Caco-2 (cell line): Measurements from ENCODE around the gene PSMA3. TPM values are rescaled to one million over a fixed set of nuclear protein-coding genes. Genes with fewer than 3 reads are reported as not detected.

Experiments used
- BruUV-seq: library from RNA; stranded (reverse); fragments of 400-500 nt; replicated peaks from 2 replicates; lab custom pipeline; 2021; lab: Mats Ljungman, UMichigan
- CTCF ChIA-PET: fragments of 300-600 bp; sonication (Branson Sonifier 250); formaldehyde crosslinking; loops from one replicate; lab custom pipeline; 2022; ENCODE audit warnings: antibody characterized with exemption; lab: Charles Lee
- POLR2A ChIA-PET: fragments of 300-600 bp; sonication (Branson Sonifier 250); formaldehyde crosslinking; loops from one replicate; lab custom pipeline; 2022; ENCODE audit warnings: antibody characterized with exemption; lab: Charles Lee
- DNase-seq, 2 experiments: peaks; one replicate each; pipeline versions ENCODE4 v3.0.0 to v3.0.0-alpha.2; 2020 to 2022
- H3K27me3 ChIP-seq: replicated peaks from 2 replicates; pipeline ENCODE4 v1.6.0; 2011; ENCODE audit warnings: low read length; ENCODE audit not compliant: control insufficient read depth, insufficient read depth
- H3K36me3 ChIP-seq: 2 replicates; pipeline ENCODE4 v1.5.1; 2011; ENCODE audit warnings: low read length; ENCODE audit not compliant: control insufficient read depth, insufficient read depth
- H3K4me1 ChIP-seq: fragments of 250-450 bp; sonication (Bioruptor Pico); 2 replicates; pipeline ENCODE4 v1.5.1; 2020; ENCODE audit warnings: mild to moderate bottlenecking
- H3K4me3 ChIP-seq: 2 replicates; pipeline ENCODE4 v1.5.1; 2011; ENCODE audit warnings: low read depth, mild to moderate bottlenecking, control low read depth, low read length
- H3K9me3 ChIP-seq: fragments of 250-450 bp; sonication (Bioruptor Pico); 2 replicates; pipeline ENCODE4 v1.5.1; 2020; ENCODE audit warnings: mild to moderate bottlenecking, moderate library complexity
- H3K27ac Mint-ChIP-seq: one replicate; pipeline ENCODE4 v1.8.0; 2022; ENCODE audit warnings: mixed read lengths; ENCODE audit not compliant: unreplicated experiment
- H3K27me3 Mint-ChIP-seq: one replicate; pipeline ENCODE4 v1.8.0; 2022; ENCODE audit warnings: mixed read lengths; ENCODE audit not compliant: insufficient read depth, unreplicated experiment
- H3K36me3 Mint-ChIP-seq: one replicate; pipeline ENCODE4 v1.8.0; 2022; ENCODE audit warnings: mild to moderate bottlenecking, mixed read lengths; ENCODE audit not compliant: insufficient read depth, unreplicated experiment
- H3K4me1 Mint-ChIP-seq: one replicate; pipeline ENCODE4 v1.8.0; 2022; ENCODE audit warnings: low read depth, mixed read lengths; ENCODE audit not compliant: unreplicated experiment
- H3K4me3 Mint-ChIP-seq: one replicate; pipeline ENCODE4 v1.8.0; 2022; ENCODE audit warnings: mild to moderate bottlenecking, moderate library complexity, mixed read lengths; ENCODE audit not compliant: unreplicated experiment
- H3K9me3 Mint-ChIP-seq: one replicate; pipeline ENCODE4 v1.8.0; 2022; ENCODE audit warnings: mixed read lengths; ENCODE audit not compliant: unreplicated experiment
- CTCF ChIP-seq, 2 experiments: fragments of 200-600 bp in 1 of 2; IDR thresholded peaks; 1 replicate in 1 of 2; 2 replicates in 1 of 2; pipeline versions ENCODE4 v1.5.1 to v1.8.0; 2011 to 2022; ENCODE audit warnings: antibody characterized with exemption in 1 of 2, control low read depth in 1 of 2, inconsistent platforms in 1 of 2, low read depth in 1 of 2, low read length in 1 of 2, mild to moderate bottlenecking in 1 of 2, moderate library complexity in 1 of 2; ENCODE audit not compliant: insufficient read depth in 1 of 2, severe bottlenecking in 1 of 2, unreplicated experiment in 1 of 2
- intact Hi-C: fragments of 100-400 bp; cut with micrococcal nuclease; formaldehyde crosslinking; loops from one replicate; pipeline ENCODE4 v1.10.0; 2022; ENCODE audit not compliant: unreplicated experiment
- total RNA-seq: library from RNA; stranded (reverse); gene quantifications from 2 replicates; pipeline ENCODE4 v1.2.3, GENCODE V29; 2022

PSMA3 gene
- total RNA-seq, 1 experiment from 2014 or later, result 334 TPM

GRCh38 chr14:58278177-58278576 is 33.5 kb downstream of the PSMA3 start:
- Histone ChIP-seq H3K4me3 (no peak overlapping the region), H3K36me3 (peaks cover 2% of the 10 kb centered on the region), H3K4me1 (peaks cover 18% of the 10 kb centered on the region), H3K27me3 (no peaks in the 10 kb centered on the region), H3K9me3 (no peaks in the 10 kb centered on the region)
- H3K36me3 Mint-ChIP-seq, result peaks cover 93% of the 10 kb centered on the region
- H3K27me3 Mint-ChIP-seq, result no peaks in the 10 kb centered on the region
- no peak overlapping the region for H3K27ac Mint-ChIP-seq
- intact Hi-C loops, result no loop called here
- H3K9me3 Mint-ChIP-seq, result no peaks in the 10 kb centered on the region
- ChIA-PET POLR2A (no interaction called here), CTCF (no interaction called here)
- H3K4me1 Mint-ChIP-seq, result peaks cover 18% of the 10 kb centered on the region
- DNase-seq, result no peak
- no TSS peak for BruUV-seq
- H3K4me3 Mint-ChIP-seq, result no peak overlapping the region
- TF ChIP-seq CTCF (IDR thresholded peaks at IDR 0.05; ENCODE audit: insufficient read depth in 1 of 2, low read depth in 1 of 2, low read length in 1 of 2, severe bottlenecking in 1 of 2, unreplicated experiment in 1 of 2), result no peak

- H3K27me3 Mint-ChIP-seq, result no peaks in the 10 kb centered on the region
- peaks cover 29% of the 10 kb centered on the region for H3K4me1 Mint-ChIP-seq
- no peak overlapping the region for H3K4me3 ChIP-seq
- DNase-seq, result no peak
- ChIA-PET POLR2A (no interaction called here), CTCF (no interaction called here)
- H3K4me1 ChIP-seq, result peaks cover 21% of the 10 kb centered on the region
- no peaks in the 10 kb centered on the region for H3K27me3 ChIP-seq
- no peaks in the 10 kb centered on the region for H3K9me3 ChIP-seq
- no TSS peak for BruUV-seq
- peaks cover 4% of the 10 kb centered on the region for H3K36me3 ChIP-seq
- no peak overlapping the region for H3K4me3 Mint-ChIP-seq
- no peak for TF ChIP-seq CTCF (IDR thresholded peaks at IDR 0.05; ENCODE audit: insufficient read depth in 1 of 2, low read depth in 1 of 2, low read length in 1 of 2, severe bottlenecking in 1 of 2, unreplicated experiment in 1 of 2)
- H3K36me3 Mint-ChIP-seq, result peaks cover 92% of the 10 kb centered on the region
- intact Hi-C loops, result no loop called here
- no peak overlapping the region for H3K27ac Mint-ChIP-seq
- no peaks in the 10 kb centered on the region for H3K9me3 Mint-ChIP-seq
Observed at GRCh38 chr14:58280954-58281787, 36.5 kb downstream of the PSMA3 start.

- H3K27me3 Mint-ChIP-seq, result no peaks in the 10 kb centered on the region
- intact Hi-C loops, result no loop called here
- DNase-seq, result no peak
- peaks cover 90% of the 10 kb centered on the region for H3K36me3 Mint-ChIP-seq
- no peak overlapping the region for H3K4me3 Mint-ChIP-seq
- H3K4me1 Mint-ChIP-seq, result peaks cover 29% of the 10 kb centered on the region
- TF ChIP-seq CTCF (IDR thresholded peaks at IDR 0.05; ENCODE audit: insufficient read depth in 1 of 2, low read depth in 1 of 2, low read length in 1 of 2, severe bottlenecking in 1 of 2, unreplicated experiment in 1 of 2), result no peak
- no peaks in the 10 kb centered on the region for H3K9me3 ChIP-seq
- H3K9me3 Mint-ChIP-seq, result no peaks in the 10 kb centered on the region
- H3K4me1 ChIP-seq, result peaks cover 26% of the 10 kb centered on the region
- no TSS peak for BruUV-seq
- ChIA-PET CTCF (no interaction called here), POLR2A (no interaction called here)
- H3K4me3 ChIP-seq, result no peak overlapping the region
- H3K27me3 ChIP-seq, result no peaks in the 10 kb centered on the region
- peaks cover 4% of the 10 kb centered on the region for H3K36me3 ChIP-seq
- no peak overlapping the region for H3K27ac Mint-ChIP-seq
Observed at GRCh38 chr14:58281969-58282368, 37.3 kb downstream of the PSMA3 start.
